MG63 (cell line): ENCODE data around the gene SIM2. TPM values are rescaled to one million over a fixed set of nuclear protein-coding genes. Genes with fewer than 3 reads are reported as not detected.

Experiments
- DNase-seq: peaks from one replicate; pipeline ENCODE4 v3.0.0-alpha.2; 2020
- H3K27me3 ChIP-seq: fragments of 250-450 bp; sonication (Bioruptor Pico); 2 replicates; pipeline ENCODE4 v1.5.1; 2020; ENCODE audit warnings: mild to moderate bottlenecking, moderate library complexity
- H3K36me3 ChIP-seq: fragments of 250-450 bp; sonication (Bioruptor Pico); 2 replicates; pipeline ENCODE4 v1.5.1; 2020; ENCODE audit warnings: mild to moderate bottlenecking, moderate library complexity
- H3K4me3 ChIP-seq: fragments of 250-450 bp; sonication (Bioruptor Pico); 2 replicates; pipeline ENCODE4 v1.5.1; 2020; ENCODE audit warnings: mild to moderate bottlenecking, moderate library complexity
- H3K9me3 ChIP-seq: fragments of 250-450 bp; sonication (Bioruptor Pico); 2 replicates; pipeline ENCODE4 v1.5.1; 2020; ENCODE audit warnings: mild to moderate bottlenecking, moderate library complexity
- total RNA-seq: library from RNA; depleted of rRNA; stranded (reverse); fragments of >200 nt; shearing (Covaris generic); gene quantifications from 2 replicates; pipeline ENCODE4 v1.2.3, GENCODE V29; 2014; ENCODE audit warnings: low replicate concordance

The SIM2 gene
- total RNA-seq, 1 experiment from 2014 or later = 4.4 TPM

GRCh38 chr21:36721817-36722216 is 22.9 kb downstream of the SIM2 start:
- Histone ChIP-seq H3K4me3 (no peak overlapping the region), H3K9me3 (no peaks in the 10 kb centered on the region), H3K36me3 (peaks cover 16% of the 10 kb centered on the region), H3K27me3 (no peaks in the 10 kb centered on the region)
- DNase-seq = no peak

- Histone ChIP-seq H3K4me3 (no peak overlapping the region), H3K36me3 (peaks cover 16% of the 10 kb centered on the region), H3K27me3 (no peaks in the 10 kb centered on the region), H3K9me3 (no peaks in the 10 kb centered on the region)
- no peak for DNase-seq
These were observed 23.8 kb downstream of the SIM2 start for GRCh38 chr21:36722370-36723368.

- no peak overlapping the region for H3K4me3 ChIP-seq
- H3K27me3 ChIP-seq = no peaks in the 10 kb centered on the region
- no peaks in the 10 kb centered on the region for H3K9me3 ChIP-seq
- no peak for DNase-seq
- peaks cover 17% of the 10 kb centered on the region for H3K36me3 ChIP-seq
These were observed 24.5 kb downstream of the SIM2 start for GRCh38 chr21:36723371-36723881.

- no peaks in the 10 kb centered on the region for H3K9me3 ChIP-seq
- no peaks in the 10 kb centered on the region for H3K27me3 ChIP-seq
- no peak for DNase-seq
- H3K4me3 ChIP-seq = no peak overlapping the region
- peaks cover 9% of the 10 kb centered on the region for H3K36me3 ChIP-seq
These were observed 25.7 kb downstream of the SIM2 start for GRCh38 chr21:36724660-36725059.

GRCh38 chr21:36725793-36726386 is 27.0 kb downstream of the SIM2 start:
- Histone ChIP-seq H3K9me3 (no peaks in the 10 kb centered on the region), H3K36me3 (peaks cover 13% of the 10 kb centered on the region; the same call in 1 of the 2 replicates), H3K27me3 (no peaks in the 10 kb centered on the region), H3K4me3 (no peak overlapping the region)
- DNase-seq = no peak

GRCh38 chr21:36727866-36728265 is 29.0 kb downstream of the SIM2 start:
- peaks cover 19% of the 10 kb centered on the region for H3K36me3 ChIP-seq

GRCh38 chr21:36728371-36729111 is 29.6 kb downstream of the SIM2 start:
- no peaks in the 10 kb centered on the region for H3K27me3 ChIP-seq
- no peaks in the 10 kb centered on the region for H3K9me3 ChIP-seq
- peaks cover 19% of the 10 kb centered on the region for H3K36me3 ChIP-seq
- no peak for DNase-seq
- no peak overlapping the region for H3K4me3 ChIP-seq

More at GRCh38 chr21:36727866-36728265, 29.0 kb downstream of the SIM2 start:
- DNase-seq = no peak
- H3K27me3 ChIP-seq = no peaks in the 10 kb centered on the region
- no peaks in the 10 kb centered on the region for H3K9me3 ChIP-seq
- H3K4me3 ChIP-seq = no peak overlapping the region

- H3K36me3 ChIP-seq = peaks cover 24% of the 10 kb centered on the region
- DNase-seq = no peak
These were observed 30.5 kb downstream of the SIM2 start for GRCh38 chr21:36729310-36729970.

GRCh38 chr21:36730291-36731281 is 31.7 kb downstream of the SIM2 start:
- no peak overlapping the region for H3K4me3 ChIP-seq
- no peaks in the 10 kb centered on the region for H3K27me3 ChIP-seq
- DNase-seq = no peak
- peaks cover 31% of the 10 kb centered on the region for H3K36me3 ChIP-seq
- H3K9me3 ChIP-seq = no peaks in the 10 kb centered on the region

More at GRCh38 chr21:36729310-36729970, 30.5 kb downstream of the SIM2 start:
- no peak overlapping the region for H3K4me3 ChIP-seq
- no peaks in the 10 kb centered on the region for H3K9me3 ChIP-seq
- no peaks in the 10 kb centered on the region for H3K27me3 ChIP-seq

GRCh38 chr21:36732217-36732616 is 33.3 kb downstream of the SIM2 start:
- peaks cover 28% of the 10 kb centered on the region for H3K36me3 ChIP-seq
- no peak overlapping the region for H3K4me3 ChIP-seq
- H3K9me3 ChIP-seq = no peaks in the 10 kb centered on the region
- H3K27me3 ChIP-seq = no peaks in the 10 kb centered on the region
- no peak for DNase-seq

GRCh38 chr21:36732761-36733160 is 33.8 kb downstream of the SIM2 start:
- Histone ChIP-seq H3K9me3 (no peaks in the 10 kb centered on the region), H3K27me3 (no peaks in the 10 kb centered on the region), H3K36me3 (peaks cover 27% of the 10 kb centered on the region), H3K4me3 (no peak overlapping the region)
- no peak for DNase-seq

- no peaks in the 10 kb centered on the region for H3K9me3 ChIP-seq
- H3K27me3 ChIP-seq = no peaks in the 10 kb centered on the region
- DNase-seq = no peak
- peaks cover 27% of the 10 kb centered on the region for H3K36me3 ChIP-seq
- H3K4me3 ChIP-seq = no peak overlapping the region
These were observed 34.9 kb downstream of the SIM2 start for GRCh38 chr21:36733857-36734256.

- H3K36me3 ChIP-seq = peaks cover 31% of the 10 kb centered on the region
- no peak for DNase-seq
- H3K9me3 ChIP-seq = no peaks in the 10 kb centered on the region
- no peak overlapping the region for H3K4me3 ChIP-seq
- no peaks in the 10 kb centered on the region for H3K27me3 ChIP-seq
These were observed 35.7 kb downstream of the SIM2 start for GRCh38 chr21:36734367-36735200.

- no peak for DNase-seq
- Histone ChIP-seq H3K36me3 (peaks cover 27% of the 10 kb centered on the region), H3K4me3 (no peak overlapping the region), H3K9me3 (no peaks in the 10 kb centered on the region), H3K27me3 (no peaks in the 10 kb centered on the region)
These were observed 36.2 kb downstream of the SIM2 start for GRCh38 chr21:36735201-36735515.
